GM10266 (cell line): ENCODE data around the gene COX5B.

Experiments
- DNase-seq: peaks from one replicate; pipeline ENCODE4 v3.0.0; 2012; ENCODE audit errors: extremely low spot score
- TF ChIP-seq, protein P1 (sequence below): IDR thresholded peaks from 2 replicates; pipeline ENCODE4 v1.5.1; 2012; ENCODE audit warnings: mild to moderate bottlenecking, low read depth; ENCODE audit not compliant: control insufficient read depth, insufficient read depth; ENCODE audit errors: missing control alignments

The COX5B gene

DNA sequence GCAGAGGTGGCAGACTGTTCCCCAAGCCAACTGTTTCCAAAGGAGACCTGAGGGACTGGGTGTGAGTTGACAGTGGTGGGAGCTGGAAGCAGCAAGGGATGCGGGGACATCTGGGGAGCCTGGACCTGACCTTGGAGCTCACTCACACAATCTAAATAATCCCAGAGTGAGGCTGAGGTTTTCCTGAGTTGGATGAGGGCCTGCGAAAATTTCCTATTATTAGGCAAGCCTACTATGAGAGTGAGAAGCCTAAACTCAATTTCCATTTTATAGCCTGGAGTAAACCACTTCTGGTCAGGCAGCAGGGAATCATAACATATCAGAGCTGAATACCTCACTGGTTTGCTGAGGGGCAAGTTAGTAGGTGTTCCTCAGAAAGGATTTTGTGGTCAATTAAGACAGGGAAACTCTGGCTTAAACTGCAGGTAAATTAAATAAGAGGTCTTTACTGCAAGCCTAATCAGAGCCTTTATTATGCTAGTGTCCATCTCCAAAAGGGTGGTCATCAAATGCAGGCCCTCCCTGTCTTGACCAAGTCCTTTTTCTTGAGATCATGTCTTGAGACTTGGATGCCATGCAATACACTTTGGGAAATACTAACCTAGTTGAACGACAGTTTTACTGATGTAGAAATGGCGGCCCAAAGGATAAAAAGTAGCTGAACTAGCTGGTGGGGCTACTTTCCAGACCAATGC lies 1.7 kb upstream of the COX5B start:
- TF ChIP-seq, protein P1, sequence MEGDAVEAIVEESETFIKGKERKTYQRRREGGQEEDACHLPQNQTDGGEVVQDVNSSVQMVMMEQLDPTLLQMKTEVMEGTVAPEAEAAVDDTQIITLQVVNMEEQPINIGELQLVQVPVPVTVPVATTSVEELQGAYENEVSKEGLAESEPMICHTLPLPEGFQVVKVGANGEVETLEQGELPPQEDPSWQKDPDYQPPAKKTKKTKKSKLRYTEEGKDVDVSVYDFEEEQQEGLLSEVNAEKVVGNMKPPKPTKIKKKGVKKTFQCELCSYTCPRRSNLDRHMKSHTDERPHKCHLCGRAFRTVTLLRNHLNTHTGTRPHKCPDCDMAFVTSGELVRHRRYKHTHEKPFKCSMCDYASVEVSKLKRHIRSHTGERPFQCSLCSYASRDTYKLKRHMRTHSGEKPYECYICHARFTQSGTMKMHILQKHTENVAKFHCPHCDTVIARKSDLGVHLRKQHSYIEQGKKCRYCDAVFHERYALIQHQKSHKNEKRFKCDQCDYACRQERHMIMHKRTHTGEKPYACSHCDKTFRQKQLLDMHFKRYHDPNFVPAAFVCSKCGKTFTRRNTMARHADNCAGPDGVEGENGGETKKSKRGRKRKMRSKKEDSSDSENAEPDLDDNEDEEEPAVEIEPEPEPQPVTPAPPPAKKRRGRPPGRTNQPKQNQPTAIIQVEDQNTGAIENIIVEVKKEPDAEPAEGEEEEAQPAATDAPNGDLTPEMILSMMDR, result no peak
- no peak for DNase-seq

DNA sequence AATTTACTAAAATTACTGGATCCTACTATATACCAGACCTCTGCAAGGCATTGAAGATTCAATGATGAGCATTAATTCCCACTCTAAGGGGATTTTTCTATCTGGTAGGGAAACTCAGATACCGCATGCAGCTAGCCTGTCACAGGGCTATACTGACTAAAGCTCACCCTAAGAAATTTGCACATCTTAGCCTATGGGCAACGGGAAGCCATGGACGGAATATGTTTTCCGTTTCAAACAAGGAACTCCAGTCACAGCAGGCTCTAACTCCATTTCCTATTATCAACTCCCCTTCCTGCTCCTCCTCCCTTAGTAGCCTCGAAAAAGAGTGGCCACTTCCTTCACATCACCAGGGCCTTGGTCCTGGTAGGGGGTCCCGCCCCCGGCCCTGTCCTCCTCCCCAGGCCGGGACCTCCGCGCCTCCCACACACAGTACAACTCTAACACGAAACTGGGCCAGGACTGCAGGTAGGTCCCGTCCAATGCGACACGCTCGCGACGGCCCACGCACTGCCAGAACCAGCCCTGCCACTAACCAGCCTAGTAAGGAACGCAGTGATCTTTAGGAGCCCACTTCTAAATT lies 659 bp upstream of the COX5B start:
- DNase-seq, result peak; percentile 28
- TF ChIP-seq, protein P1, result no peak

DNA sequence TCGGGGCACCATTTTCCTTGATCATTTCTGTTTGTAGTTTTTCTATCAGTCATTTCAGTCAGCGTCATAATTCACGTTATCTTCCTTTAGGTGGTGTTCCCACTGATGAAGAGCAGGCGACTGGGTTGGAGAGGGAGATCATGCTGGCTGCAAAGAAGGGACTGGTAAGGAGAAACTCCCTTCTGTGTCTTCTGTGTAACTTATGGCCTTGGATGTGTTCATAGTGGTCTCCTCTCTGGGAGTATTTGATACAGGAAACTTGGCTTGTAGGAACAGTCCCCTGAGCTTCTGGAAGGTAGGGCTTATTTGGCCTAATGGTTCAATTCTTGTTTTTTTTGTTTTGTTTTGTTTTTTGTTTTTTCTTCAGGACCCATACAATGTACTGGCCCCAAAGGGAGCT lies 1.1 kb downstream of the COX5B start:
- peak; percentile 2 for DNase-seq
- TF ChIP-seq, protein P1, result no peak

DNA sequence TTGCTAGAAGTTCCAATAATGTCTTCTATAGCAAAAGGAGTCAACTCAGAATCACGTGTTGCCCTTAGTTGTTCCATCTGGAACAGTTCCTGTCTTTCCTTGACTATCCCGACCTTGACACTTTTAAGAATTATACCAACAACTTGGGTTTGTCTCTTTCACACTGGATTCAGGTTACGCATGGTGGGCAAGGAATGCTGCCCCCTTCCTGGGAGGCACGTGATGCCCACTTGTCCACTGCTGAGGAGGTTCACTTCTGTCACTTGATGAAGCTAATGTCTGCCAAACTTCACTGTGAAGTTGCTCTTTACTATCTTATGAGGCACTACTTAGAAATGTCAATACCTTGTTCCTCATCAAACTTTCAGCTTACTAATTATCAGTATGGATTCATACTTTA lies 5.3 kb downstream of the COX5B start:
- peak; percentile 3 for DNase-seq
- TF ChIP-seq, protein P1, result no peak

DNA sequence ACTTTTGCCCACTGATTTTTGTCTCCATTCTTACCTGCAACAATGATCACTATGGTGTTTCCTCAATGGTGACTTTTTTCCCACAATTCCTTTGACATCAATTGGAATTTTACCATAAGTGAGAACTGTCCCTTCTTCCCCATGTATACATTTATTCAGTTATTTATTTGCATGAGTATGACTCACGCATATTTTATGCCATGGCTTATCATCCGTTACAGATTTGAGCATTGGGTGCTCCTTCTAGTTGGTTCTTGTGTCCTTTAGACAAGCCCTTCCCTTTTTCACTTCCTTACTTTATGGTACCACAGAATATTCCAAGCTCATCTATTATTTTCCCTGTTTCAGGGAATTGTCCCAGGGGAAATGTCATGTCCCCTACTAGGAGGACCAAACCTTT lies 7.6 kb downstream of the COX5B start:
- no peak for DNase-seq
- TF ChIP-seq, protein P1, result no peak

DNA sequence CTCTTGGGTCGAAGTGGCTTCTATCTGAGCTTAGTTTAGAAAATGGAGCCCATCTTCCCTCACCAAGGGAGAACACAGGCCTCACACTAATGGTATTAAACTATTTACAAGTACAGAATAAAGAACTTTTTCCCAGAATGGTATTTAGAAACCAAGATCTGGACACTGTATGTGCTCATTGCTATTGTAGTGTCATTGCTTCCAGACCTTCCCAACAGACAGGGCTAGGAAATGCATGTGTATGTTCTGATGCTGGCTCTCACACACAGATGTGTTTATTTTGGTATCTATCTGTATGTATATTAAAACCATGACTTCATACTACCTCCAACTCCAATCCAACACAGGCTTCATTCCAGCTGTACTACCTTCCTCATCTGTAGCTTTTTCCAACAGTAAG lies 8.0 kb downstream of the COX5B start:
- TF ChIP-seq, protein P1, result no peak
- DNase-seq, result peak; percentile 1

DNA sequence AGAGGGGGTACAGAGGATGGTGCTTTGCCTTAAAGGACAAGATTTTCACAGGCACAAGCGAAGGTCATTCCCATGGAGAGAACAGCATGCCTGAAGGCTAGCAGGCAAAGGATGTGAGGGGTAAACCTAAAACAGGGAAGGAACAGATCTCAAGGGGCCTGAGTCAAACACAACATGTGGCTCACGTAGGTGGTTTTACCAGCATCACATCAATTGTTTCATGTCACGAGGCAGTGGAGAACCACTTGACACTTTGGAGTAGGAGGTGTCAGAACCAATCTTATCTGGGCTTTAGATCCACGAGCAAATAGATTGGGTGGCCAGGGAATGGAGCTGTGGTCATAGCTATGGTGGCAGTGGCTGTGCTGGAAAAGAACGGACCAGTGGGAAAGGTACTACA lies 8.4 kb downstream of the COX5B start:
- TF ChIP-seq, protein P1, result no peak
- no peak for DNase-seq
